BE2C (cell line): ENCODE results near the gene SV2A.
"Not testable (repeated sequence)": the region's sequence is repeated elsewhere in the genome, so short reads cannot be mapped to it uniquely, and the experiment has no call there.

ENCODE experiments used
- DNase-seq: peaks from one replicate; pipeline ENCODE4 v3.0.0-alpha.2; 2020
- H3K27me3 ChIP-seq: fragments of 250-450 bp; sonication (Bioruptor Pico); 2 replicates; pipeline ENCODE4 v1.5.1; 2020; ENCODE audit warnings: mild to moderate bottlenecking
- H3K36me3 ChIP-seq: fragments of 250-450 bp; sonication (Bioruptor Pico); 2 replicates; pipeline ENCODE4 v1.5.1; 2020; ENCODE audit warnings: mild to moderate bottlenecking
- H3K4me1 ChIP-seq: fragments of 250-450 bp; sonication (Bioruptor Pico); 2 replicates; pipeline ENCODE4 v1.5.1; 2020
- H3K4me3 ChIP-seq: 2 replicates; pipeline ENCODE4 v1.5.1; 2011; ENCODE audit warnings: low read depth, low read length
- H3K9me3 ChIP-seq: fragments of 250-450 bp; sonication (Bioruptor Pico); 2 replicates; pipeline ENCODE4 v1.5.1; 2020
- TF ChIP-seq, protein P1 (sequence below): IDR thresholded peaks from 2 replicates; pipeline ENCODE4 v1.5.1; 2012; ENCODE audit warnings: mild to moderate bottlenecking, low read depth, low read length

SV2A gene

GRCh38 chr1:149883598-149884247 lies 33.9 kb downstream of the SV2A start:
- H3K36me3 ChIP-seq = no peaks in the 10 kb centered on the region
- no peaks in the 10 kb centered on the region for H3K27me3 ChIP-seq
- DNase-seq = no peak
- TF ChIP-seq, protein P1, sequence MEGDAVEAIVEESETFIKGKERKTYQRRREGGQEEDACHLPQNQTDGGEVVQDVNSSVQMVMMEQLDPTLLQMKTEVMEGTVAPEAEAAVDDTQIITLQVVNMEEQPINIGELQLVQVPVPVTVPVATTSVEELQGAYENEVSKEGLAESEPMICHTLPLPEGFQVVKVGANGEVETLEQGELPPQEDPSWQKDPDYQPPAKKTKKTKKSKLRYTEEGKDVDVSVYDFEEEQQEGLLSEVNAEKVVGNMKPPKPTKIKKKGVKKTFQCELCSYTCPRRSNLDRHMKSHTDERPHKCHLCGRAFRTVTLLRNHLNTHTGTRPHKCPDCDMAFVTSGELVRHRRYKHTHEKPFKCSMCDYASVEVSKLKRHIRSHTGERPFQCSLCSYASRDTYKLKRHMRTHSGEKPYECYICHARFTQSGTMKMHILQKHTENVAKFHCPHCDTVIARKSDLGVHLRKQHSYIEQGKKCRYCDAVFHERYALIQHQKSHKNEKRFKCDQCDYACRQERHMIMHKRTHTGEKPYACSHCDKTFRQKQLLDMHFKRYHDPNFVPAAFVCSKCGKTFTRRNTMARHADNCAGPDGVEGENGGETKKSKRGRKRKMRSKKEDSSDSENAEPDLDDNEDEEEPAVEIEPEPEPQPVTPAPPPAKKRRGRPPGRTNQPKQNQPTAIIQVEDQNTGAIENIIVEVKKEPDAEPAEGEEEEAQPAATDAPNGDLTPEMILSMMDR = no peak
- no peak overlapping the region for H3K4me3 ChIP-seq
- H3K9me3 ChIP-seq = no peaks in the 10 kb centered on the region
- no peaks in the 10 kb centered on the region for H3K4me1 ChIP-seq

GRCh38 chr1:149881876-149882275 lies 35.8 kb downstream of the SV2A start:
- Histone ChIP-seq H3K27me3 (no peaks in the 10 kb centered on the region), H3K4me1 (no peaks in the 10 kb centered on the region), H3K9me3 (no peaks in the 10 kb centered on the region), H3K36me3 (no peaks in the 10 kb centered on the region), H3K4me3 (no peak overlapping the region)
- no peak for DNase-seq
- TF ChIP-seq, protein P1 = no peak

DNA sequence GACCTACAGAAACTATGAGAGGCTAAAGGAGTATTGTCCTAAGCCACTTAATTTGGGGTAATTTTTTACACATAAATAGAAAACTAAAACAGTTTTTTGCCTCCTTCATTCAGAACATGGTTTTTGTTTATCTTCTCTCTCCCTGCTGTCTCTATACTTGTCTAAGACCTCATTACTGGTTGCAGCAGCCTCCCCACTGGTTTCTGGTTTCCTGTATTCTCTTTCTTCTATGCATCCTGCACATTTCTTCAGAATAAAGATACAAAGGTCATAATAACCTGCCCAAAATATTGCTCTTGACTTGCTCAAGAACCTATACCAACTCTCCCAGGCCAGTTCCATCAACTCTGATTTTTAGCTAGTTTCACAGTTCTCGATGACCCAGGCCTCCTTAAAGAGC lies 38.1 kb downstream of the SV2A start:
- Histone ChIP-seq H3K9me3 (no peaks in the 10 kb centered on the region), H3K27me3 (no peaks in the 10 kb centered on the region), H3K4me3 (no peak overlapping the region), H3K36me3 (no peaks in the 10 kb centered on the region), H3K4me1 (no peaks in the 10 kb centered on the region)
- DNase-seq = no peak
- TF ChIP-seq, protein P1 = no peak

GRCh38 chr1:149877211-149877946 lies 40.3 kb downstream of the SV2A start:
- no peak for DNase-seq
- no peaks in the 10 kb centered on the region for H3K4me1 ChIP-seq
- H3K4me3 ChIP-seq = no peak overlapping the region
- H3K27me3 ChIP-seq = no peaks in the 10 kb centered on the region
- no peaks in the 10 kb centered on the region for H3K36me3 ChIP-seq
- TF ChIP-seq, protein P1 = no peak
- H3K9me3 ChIP-seq = no peaks in the 10 kb centered on the region

GRCh38 chr1:149873060-149873459 lies 44.6 kb downstream of the SV2A start:
- DNase-seq, H3K36me3 ChIP-seq, H3K4me3 ChIP-seq, H3K4me1 ChIP-seq, H3K9me3 ChIP-seq, H3K27me3 ChIP-seq: not testable (repeated sequence)

GRCh38 chr1:149866887-149867286 lies 50.8 kb downstream of the SV2A start:
- not testable (repeated sequence) for H3K9me3 ChIP-seq, H3K27me3 ChIP-seq, DNase-seq, H3K4me3 ChIP-seq, H3K36me3 ChIP-seq, H3K4me1 ChIP-seq

- not testable (repeated sequence) for H3K4me3 ChIP-seq, H3K36me3 ChIP-seq, DNase-seq, H3K4me1 ChIP-seq, H3K9me3 ChIP-seq, H3K27me3 ChIP-seq
Measured at GRCh38 chr1:149861497-149862054, 56.1 kb downstream of the SV2A start.

- not testable (repeated sequence) for H3K4me3 ChIP-seq, H3K27me3 ChIP-seq, H3K4me1 ChIP-seq, H3K36me3 ChIP-seq, H3K9me3 ChIP-seq, DNase-seq
Measured at GRCh38 chr1:149860684-149861496, 56.8 kb downstream of the SV2A start.

DNA sequence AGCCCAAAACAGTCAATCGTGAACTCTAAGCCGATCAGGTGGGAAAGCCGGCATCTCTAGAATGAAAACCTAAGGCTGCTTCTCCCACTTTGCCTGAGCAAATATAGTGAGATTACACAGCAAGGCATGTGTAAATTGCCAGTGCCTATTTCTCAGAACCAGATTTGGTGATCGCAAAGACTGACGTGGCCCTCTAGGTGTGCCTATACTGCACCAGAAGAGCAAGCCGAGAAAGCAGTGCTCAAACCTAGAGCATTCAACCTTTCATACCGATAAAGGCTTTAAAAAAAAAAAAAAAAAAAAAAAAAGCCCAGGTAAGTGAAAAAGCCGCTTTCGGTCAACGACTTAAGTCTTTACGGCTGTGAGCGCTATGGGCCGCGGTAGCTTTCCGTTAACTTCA lies 57.4 kb downstream of the SV2A start:
- DNase-seq, H3K9me3 ChIP-seq, H3K36me3 ChIP-seq, H3K27me3 ChIP-seq, H3K4me3 ChIP-seq, H3K4me1 ChIP-seq: not testable (repeated sequence)
